HG02973 (cell line): ENCODE measurements around the gene LCN1.

Source experiments
- ATAC-seq: cut with Tn5 transposase; IDR thresholded peaks from one replicate; pipeline ENCODE4 v1.9.1; 2021; ENCODE audit warnings: moderate library complexity; ENCODE audit not compliant: unreplicated experiment

LCN1 gene

DNA sequence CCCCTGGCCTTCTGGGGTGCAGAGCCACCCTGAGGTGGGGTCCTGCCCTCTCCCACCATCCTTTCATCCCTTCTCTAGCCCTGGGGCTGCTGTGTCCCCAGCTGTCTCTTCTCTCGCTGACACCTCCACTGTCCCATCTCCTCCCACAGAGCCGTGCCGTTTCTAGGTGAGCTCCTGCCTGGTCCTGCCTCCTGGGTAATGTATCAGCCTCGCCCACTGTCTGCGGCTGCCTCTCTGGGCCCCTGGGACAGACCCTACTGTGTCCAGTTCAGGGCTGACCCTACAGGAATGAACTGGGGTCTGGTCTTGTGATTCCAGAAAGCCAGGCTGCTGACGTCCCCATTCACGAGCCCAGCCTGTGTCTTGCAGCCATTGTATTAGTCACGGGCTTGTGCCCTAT, 44.4 kb downstream of the LCN1 start:
- no peak for ATAC-seq

DNA sequence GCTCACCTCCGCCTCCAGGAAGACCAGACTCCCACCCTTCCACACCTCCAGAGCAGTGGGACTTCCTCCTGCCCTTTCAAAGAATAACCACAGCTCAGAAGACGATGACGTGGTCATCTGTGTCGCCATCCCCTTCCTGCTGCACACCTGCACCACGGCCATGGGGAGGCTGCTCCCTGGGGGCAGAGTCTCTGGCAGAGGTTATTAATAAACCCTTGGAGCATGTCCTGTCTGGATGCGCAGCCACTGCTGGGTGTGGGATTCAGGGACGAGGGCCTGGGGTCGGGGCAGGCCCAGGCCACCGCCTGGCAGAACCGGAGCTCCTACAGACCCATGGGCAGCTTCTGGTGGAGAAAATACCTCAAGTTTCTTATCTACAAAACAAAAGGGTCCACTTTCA, 45.3 kb downstream of the LCN1 start:
- ATAC-seq: no peak

DNA sequence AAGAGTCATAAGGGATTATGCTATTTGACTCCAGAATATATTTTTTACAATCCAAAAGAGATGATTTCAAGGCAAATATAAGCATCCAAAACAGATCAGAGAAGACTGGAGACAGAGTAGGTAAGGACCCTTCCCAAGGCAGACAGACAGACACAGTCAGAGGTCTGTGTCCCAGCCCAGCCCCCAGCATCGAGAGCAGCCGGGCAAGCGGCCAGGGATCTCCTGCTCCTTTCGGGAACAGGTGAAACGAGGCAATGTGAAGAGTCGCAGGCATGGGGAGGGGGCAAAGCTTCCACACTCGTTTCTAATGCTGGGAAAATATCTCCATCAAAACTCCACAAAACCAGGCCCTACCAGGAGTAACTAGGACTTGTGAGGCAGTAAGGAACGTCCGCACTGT, 46.1 kb downstream of the LCN1 start:
- no peak for ATAC-seq

DNA sequence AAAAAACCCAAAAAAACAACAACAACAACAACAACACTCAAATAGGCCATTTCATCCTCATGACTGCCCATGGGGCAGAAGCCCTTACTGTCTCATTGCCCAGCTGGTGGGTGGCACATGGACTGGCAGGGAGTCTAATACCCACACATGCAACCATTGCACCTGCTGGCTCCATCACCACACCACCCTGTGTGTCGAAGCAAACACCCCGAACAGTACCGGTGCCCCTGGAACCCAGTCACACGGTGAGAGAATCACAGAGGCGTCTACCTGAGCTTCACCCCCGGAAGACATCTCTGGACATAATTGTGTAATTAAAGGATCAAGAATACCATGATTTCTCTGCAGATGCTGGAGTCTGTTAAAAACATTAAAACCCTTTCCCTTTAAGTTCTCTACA, 46.8 kb downstream of the LCN1 start:
- ATAC-seq: no peak

DNA sequence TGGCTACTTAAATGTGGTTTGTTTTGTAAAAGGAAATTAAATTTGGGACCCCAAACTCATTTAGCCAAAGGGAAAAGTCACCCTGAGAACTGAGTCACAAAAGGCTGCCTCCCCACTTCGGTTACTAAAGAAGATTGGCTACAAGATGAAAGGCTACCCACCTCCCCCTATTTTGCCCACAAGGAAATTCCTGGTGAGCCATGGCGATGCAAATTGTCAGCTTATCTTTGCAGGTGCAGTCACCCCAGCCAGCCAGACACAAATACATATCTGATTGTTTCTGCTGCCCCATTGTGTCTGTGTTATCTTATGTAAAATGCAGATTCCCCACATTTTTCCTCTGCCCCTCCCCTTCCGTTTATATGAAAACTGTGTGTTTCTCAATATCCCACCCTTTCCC, 49.2 kb downstream of the LCN1 start:
- ATAC-seq: no peak

DNA sequence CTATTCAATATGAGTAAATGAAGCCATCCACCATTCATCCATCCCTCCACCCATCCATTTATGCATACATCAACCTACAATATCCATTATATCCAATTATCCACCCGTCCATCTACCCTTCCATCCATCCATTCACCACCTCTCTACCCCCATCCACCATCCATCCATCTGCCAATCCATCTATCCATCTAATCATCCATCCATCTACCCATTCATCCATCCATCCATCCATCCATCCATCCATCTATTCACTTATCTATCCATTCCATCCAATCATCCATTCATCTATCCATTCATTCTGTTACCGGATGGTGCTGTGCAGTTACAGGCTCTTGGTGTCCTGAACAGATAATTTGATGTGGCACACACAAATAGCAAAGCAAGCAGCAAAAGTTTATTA, 51.0 kb downstream of the LCN1 start:
- ATAC-seq: no peak

DNA sequence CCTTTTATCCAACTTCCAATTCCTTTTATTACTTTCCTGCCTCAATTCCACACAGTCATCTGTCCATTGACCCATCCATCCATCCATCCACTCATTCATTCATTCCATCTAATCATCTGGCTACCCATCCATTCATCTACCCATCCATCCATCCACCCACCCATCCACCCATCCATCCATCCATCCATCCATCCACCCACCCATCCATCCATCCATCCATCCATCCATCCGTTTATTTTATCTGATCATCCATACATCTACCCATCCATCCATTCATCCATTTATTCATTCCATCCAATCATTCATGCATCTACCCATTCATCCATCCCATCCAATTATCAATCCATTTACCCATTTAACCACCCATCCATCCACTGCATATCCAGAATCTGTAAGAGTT, 51.9 kb downstream of the LCN1 start:
- no peak for ATAC-seq

DNA sequence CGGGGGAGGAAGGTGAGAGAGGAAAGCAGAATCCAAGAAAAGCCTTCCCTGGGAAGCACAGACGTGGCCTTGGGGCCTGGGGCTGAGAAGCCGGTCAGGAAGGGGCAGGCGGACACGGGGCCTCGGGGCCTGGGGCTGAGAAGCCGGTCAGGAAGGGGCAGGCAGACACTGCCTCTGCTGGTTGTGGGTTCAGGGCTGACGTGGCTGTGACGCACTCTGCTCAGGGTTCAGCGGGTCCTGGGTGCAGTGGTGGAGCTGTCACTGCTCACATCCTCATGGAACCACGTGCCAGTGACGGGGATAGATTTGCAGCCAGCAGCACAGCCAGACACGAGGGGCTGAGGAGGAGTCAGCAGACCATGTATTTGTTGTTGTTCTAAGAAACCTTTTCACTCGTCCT, 53.1 kb downstream of the LCN1 start:
- ATAC-seq: no peak

DNA sequence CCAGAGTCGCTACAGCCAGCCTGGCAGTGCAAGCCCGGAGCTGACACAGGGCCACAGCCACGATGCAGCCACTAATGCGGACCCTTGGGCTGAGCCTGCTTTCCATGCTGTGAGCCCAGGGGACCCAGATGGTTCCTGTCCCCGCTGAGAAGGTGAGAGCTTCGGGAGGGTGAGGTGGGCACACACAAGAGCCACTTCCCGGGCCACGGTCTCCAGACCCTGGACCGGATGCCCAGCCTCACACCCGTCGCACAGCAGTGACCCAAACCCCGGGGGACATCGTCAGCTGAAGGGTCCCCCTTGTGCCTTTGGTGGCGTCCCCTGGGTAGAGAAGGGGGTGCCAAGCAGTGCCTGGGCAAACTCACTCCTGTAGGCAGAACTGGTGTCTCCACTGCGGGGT, 53.7 kb downstream of the LCN1 start:
- no peak for ATAC-seq
